KMS-11 (cell line): Measurements from ENCODE around the gene PHAF1.

Experiments used
- H2AFZ ChIP-seq: fragments of 200-600 bp; sonication (generic); 2 replicates; pipeline ENCODE4 v1.6.1; 2016; ENCODE audit warnings: antibody characterized with exemption, mixed run types, low read depth
- H3K27ac ChIP-seq: fragments of 200-600 bp; sonication (generic); 2 replicates; pipeline ENCODE4 v1.6.1; 2016; ENCODE audit warnings: mild to moderate bottlenecking, mixed run types
- H3K27me3 ChIP-seq: fragments of 200-600 bp; sonication (generic); 2 replicates; pipeline ENCODE4 v1.6.1; 2017; ENCODE audit warnings: mild to moderate bottlenecking, low read depth, mixed run types, moderate library complexity; ENCODE audit not compliant: insufficient read depth
- H3K36me3 ChIP-seq: fragments of 200-600 bp; sonication (generic); 2 replicates; pipeline ENCODE4 v1.6.1; 2017; ENCODE audit warnings: mild to moderate bottlenecking, mixed run types; ENCODE audit not compliant: insufficient read depth
- H3K4me1 ChIP-seq: fragments of 200-600 bp; sonication (generic); 2 replicates; pipeline ENCODE4 v1.6.1; 2016; ENCODE audit warnings: mild to moderate bottlenecking, low read depth, mixed run types; ENCODE audit not compliant: poor library complexity, severe bottlenecking
- H3K4me2 ChIP-seq: fragments of 200-600 bp; sonication (generic); 2 replicates; pipeline ENCODE4 v1.7.0; 2016; ENCODE audit warnings: mild to moderate bottlenecking, mixed run types
- H3K4me3 ChIP-seq: fragments of 200-600 bp; sonication (generic); IDR thresholded peaks from 2 replicates; pipeline ENCODE4 v1.6.1; 2017; ENCODE audit warnings: low read depth, low read length, mixed read lengths; ENCODE audit not compliant: insufficient read depth
- H3K79me2 ChIP-seq: fragments of 200-600 bp; sonication (generic); 2 replicates; pipeline ENCODE4 v1.6.1; 2016; ENCODE audit warnings: low read depth, mixed run types; ENCODE audit not compliant: insufficient read depth
- H3K9ac ChIP-seq: fragments of 200-600 bp; sonication (generic); 2 replicates; pipeline ENCODE4 v1.6.1; 2016; ENCODE audit warnings: mild to moderate bottlenecking, mixed run types
- H4K20me1 ChIP-seq: fragments of 200-600 bp; sonication (generic); 2 replicates; pipeline ENCODE4 v1.6.1; 2016; ENCODE audit warnings: mild to moderate bottlenecking, mixed run types; ENCODE audit not compliant: insufficient read depth
- CTCF ChIP-seq: fragments of 200-600 bp; sonication (generic); conservative IDR thresholded peaks from 2 replicates; pipeline ENCODE4 v1.6.1; 2017; ENCODE audit warnings: low read depth, mild to moderate bottlenecking, antibody characterized with exemption, low read length, moderate library complexity, mixed read lengths

The PHAF1 gene

DNA sequence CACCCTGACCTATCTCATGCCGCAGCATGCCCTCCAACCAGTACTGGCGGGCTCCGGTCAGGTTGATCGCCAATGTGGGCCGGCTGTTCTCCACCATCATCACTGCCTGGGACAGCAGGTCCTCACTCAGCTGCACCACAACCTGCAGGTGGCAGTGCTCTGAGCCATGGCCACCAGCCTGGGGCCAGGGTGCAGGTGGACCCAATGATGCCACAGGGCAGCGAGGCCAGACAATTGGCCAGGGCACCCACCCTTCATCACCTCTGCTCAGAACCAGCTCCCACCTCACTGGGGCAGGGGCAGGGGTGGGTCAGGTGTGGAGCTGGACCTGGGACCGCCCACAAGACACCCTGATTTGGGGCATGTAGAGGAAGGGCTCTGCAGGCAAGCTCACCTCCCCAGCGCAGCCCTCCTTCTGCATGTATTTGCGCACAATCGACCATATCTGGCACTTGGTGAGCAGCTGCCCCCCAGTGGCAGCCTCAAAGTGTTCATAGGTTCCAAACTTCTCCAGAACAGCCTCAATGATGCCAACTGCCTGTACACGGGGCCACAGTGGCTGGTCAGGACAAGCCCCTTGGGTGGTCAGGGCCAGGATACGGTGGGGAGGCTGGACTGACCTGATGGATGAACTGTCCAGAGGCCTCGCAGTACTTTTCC is 69.8 kb downstream of the PHAF1 start:
- no peak overlapping the region for H3K4me3 ChIP-seq
- no peak overlapping the region for H3K27ac ChIP-seq
- no peaks in the 10 kb centered on the region for H4K20me1 ChIP-seq
- no peaks in the 10 kb centered on the region for H3K27me3 ChIP-seq
- no peaks in the 10 kb centered on the region for H3K36me3 ChIP-seq
- 0 out of 2 replicates have a peak, but pooled peaks have one; percentile 41 for TF ChIP-seq CTCF
- H3K4me1 ChIP-seq: peaks cover 28% of the 10 kb centered on the region
- H3K9ac ChIP-seq: no peak overlapping the region
- H3K79me2 ChIP-seq: no peaks in the 10 kb centered on the region
- no peak overlapping the region for H3K4me2 ChIP-seq
- no peak overlapping the region for H2AFZ ChIP-seq

- Histone ChIP-seq H3K4me3 (no peak overlapping the region), H3K9ac (no peak overlapping the region), H3K36me3 (no peaks in the 10 kb centered on the region), H3K4me2 (no peak overlapping the region), H2AFZ (no peak overlapping the region), H3K27me3 (no peaks in the 10 kb centered on the region), H4K20me1 (no peaks in the 10 kb centered on the region), H3K27ac (no peak overlapping the region), H3K79me2 (no peaks in the 10 kb centered on the region), H3K4me1 (peaks cover 22% of the 10 kb centered on the region)
- TF ChIP-seq CTCF: no peak
Measured at GRCh38 chr16:67180166-67180565, 70.4 kb downstream of the PHAF1 start.

- Histone ChIP-seq H3K79me2 (no peaks in the 10 kb centered on the region), H3K9ac (no peak overlapping the region), H2AFZ (no peak overlapping the region), H3K4me3 (no peak overlapping the region), H3K4me2 (no peak overlapping the region), H3K4me1 (peaks cover 17% of the 10 kb centered on the region), H4K20me1 (no peaks in the 10 kb centered on the region), H3K27ac (no peak overlapping the region), H3K27me3 (peaks cover 9% of the 10 kb centered on the region; the same call in 1 of the 2 replicates), H3K36me3 (no peaks in the 10 kb centered on the region)
- no peak for TF ChIP-seq CTCF
Measured at GRCh38 chr16:67181346-67181745, 71.6 kb downstream of the PHAF1 start.

GRCh38 chr16:67182288-67182687 is 72.5 kb downstream of the PHAF1 start:
- no peak overlapping the region for H3K4me3 ChIP-seq
- peak overlapping the region; percentile 58; the same call in 1 of the 2 replicates for H3K4me2 ChIP-seq
- no peaks in the 10 kb centered on the region for H3K79me2 ChIP-seq
- no peak overlapping the region for H2AFZ ChIP-seq
- no peak for TF ChIP-seq CTCF
- no peak overlapping the region for H3K9ac ChIP-seq
- no peak overlapping the region for H3K27ac ChIP-seq
- no peaks in the 10 kb centered on the region for H4K20me1 ChIP-seq
- peaks cover 17% of the 10 kb centered on the region; the same call in 1 of the 2 replicates for H3K27me3 ChIP-seq
- H3K4me1 ChIP-seq: peaks cover 16% of the 10 kb centered on the region
- no peaks in the 10 kb centered on the region for H3K36me3 ChIP-seq
